GM12865 (cell line): Measurements from ENCODE around the gene FRMD7.

ENCODE experiments used
- DNase-seq: peaks from one replicate; pipeline ENCODE4 v3.0.0; 2010; ENCODE audit warnings: low read depth
- H3K4me3 ChIP-seq: 2 replicates; pipeline ENCODE4 v1.5.1; 2011; ENCODE audit warnings: mild to moderate bottlenecking, low read depth, low read length, control low read depth
- CTCF ChIP-seq: IDR thresholded peaks from 2 replicates; pipeline ENCODE4 v1.5.1; 2011; ENCODE audit warnings: low read length, control low read depth, low read depth, inconsistent platforms; ENCODE audit not compliant: insufficient read depth; ENCODE audit errors: missing control alignments

FRMD7 gene

GRCh38 chrX:132043977-132044376, 83.8 kb downstream of the FRMD7 start:
- no peak overlapping the region for H3K4me3 ChIP-seq
- DNase-seq, result no peak
- no peak for TF ChIP-seq CTCF

- H3K4me3 ChIP-seq, result no peak overlapping the region
- no peak for TF ChIP-seq CTCF
- no peak for DNase-seq
These were observed 86.8 kb downstream of the FRMD7 start for GRCh38 chrX:132041015-132041414.

- DNase-seq, result no peak
- H3K4me3 ChIP-seq, result no peak overlapping the region
- TF ChIP-seq CTCF, result no peak
These were observed 87.8 kb downstream of the FRMD7 start for GRCh38 chrX:132040066-132040465.

GRCh38 chrX:132037479-132037993, 90.3 kb downstream of the FRMD7 start:
- no peak for DNase-seq
- TF ChIP-seq CTCF, result no peak

GRCh38 chrX:132034648-132035047, 93.2 kb downstream of the FRMD7 start:
- peak; percentile 47 for DNase-seq
- TF ChIP-seq CTCF, result no peak
- no peak overlapping the region; the same call in 1 of the 2 replicates for H3K4me3 ChIP-seq

More at GRCh38 chrX:132037479-132037993, 90.3 kb downstream of the FRMD7 start:
- H3K4me3 ChIP-seq, result no peak overlapping the region

GRCh38 chrX:132033166-132033565, 94.7 kb downstream of the FRMD7 start:
- peak overlapping the region; percentile 13; the same call in 1 of the 2 replicates for H3K4me3 ChIP-seq
- peak; percentile 22 for DNase-seq
- no peak for TF ChIP-seq CTCF

- DNase-seq, result no peak
- no peak overlapping the region for H3K4me3 ChIP-seq
- no peak for TF ChIP-seq CTCF
These were observed 96.0 kb downstream of the FRMD7 start for GRCh38 chrX:132031867-132032266.
